Measurements from ENCODE around the gene OR14A2.

Gene OR14A2

DNA sequence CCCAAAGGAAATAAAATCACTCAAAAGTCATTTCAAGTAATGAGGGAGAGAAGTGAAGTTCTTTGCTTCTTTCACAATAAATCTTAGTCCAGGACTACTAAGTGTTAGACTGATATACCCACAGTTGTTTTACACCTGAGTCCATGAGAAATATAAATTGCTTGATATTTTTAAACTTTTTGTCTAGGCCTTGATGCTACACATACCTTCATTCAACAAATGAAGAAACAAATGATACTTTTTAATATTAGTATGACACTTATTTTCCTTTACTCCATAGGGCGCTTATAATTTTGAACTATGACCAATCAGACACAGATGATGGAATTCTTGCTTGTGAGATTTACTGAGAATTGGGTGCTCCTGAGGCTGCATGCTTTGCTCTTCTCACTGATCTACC is 9.6 kb downstream of the OR14A2 start, which contains the start of gene OR14K1:
Gene OR14K1, plus strand, starts transcription at position 301 of the 400 bp plus-strand sequence. Its CDS starts 0 bp downstream, at position 301.
- no peaks in the 10 kb centered on the region for H3K27me3 ChIP-seq (ENCODE audit: insufficient read depth, poor library complexity, severe bottlenecking)
- TF ChIP-seq GABPA (IDR thresholded peaks at IDR 0.05; ENCODE audit: low read depth) = no peak
- TF ChIP-seq SPI1 (IDR thresholded peaks at IDR 0.05; ENCODE audit: borderline replicate concordance, low read depth) = no peak
- no peak for TF ChIP-seq REST (IDR thresholded peaks at IDR 0.05; ENCODE audit: insufficient replicate concordance, low read depth)
- no peak for TF ChIP-seq CTCF (IDR thresholded peaks at IDR 0.05; ENCODE audit: insufficient read depth, low read length)
- no peak for TF ChIP-seq POLR2AphosphoS5 (IDR thresholded peaks at IDR 0.05; ENCODE audit: low read depth)

DNA sequence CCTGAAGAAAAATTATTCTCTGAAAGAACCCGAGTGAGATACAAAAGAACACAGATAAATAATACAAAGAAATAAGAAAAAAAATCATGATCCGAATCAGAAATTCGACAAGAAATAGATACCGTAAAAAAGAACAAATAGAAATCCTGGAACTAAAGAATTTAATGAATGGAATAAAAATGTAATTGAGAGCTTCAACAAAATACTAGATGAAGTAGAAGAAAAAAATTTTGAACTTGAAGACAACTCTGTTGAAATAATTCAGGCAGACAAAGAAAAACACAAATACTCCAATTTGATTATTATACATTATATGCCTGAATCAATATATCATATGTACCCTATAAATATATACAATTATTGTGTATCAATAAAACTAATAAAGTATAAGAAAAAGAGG is 26.7 kb downstream of the OR14A2 start:
- H3K4me3 ChIP-seq (replicated peaks; ENCODE audit: insufficient read depth, low read length) = no peak overlapping the region
- DNase-seq (ENCODE audit: low read depth in 1 of 2, low spot score in 1 of 2) = no peak

More for the DNA sequence above, 9.6 kb downstream of the OR14A2 start, which contains the start of gene OR14K1:
- Histone ChIP-seq H3K27ac (replicated peaks) (no peak within 1 kb of the TSS), H3K4me3 (replicated peaks; ENCODE audit: insufficient read depth, low read length) (no peak within 1 kb of the TSS)
- DNase-seq (ENCODE audit: low read depth in 1 of 2, low spot score in 1 of 2) = no peak

More for the DNA sequence above, 26.7 kb downstream of the OR14A2 start:
- no peak overlapping the region for H3K27ac ChIP-seq (replicated peaks)
- no peak for TF ChIP-seq CTCF (IDR thresholded peaks at IDR 0.05; ENCODE audit: insufficient read depth, low read length)
- no peak for TF ChIP-seq REST (IDR thresholded peaks at IDR 0.05; ENCODE audit: insufficient replicate concordance, low read depth)
- TF ChIP-seq GABPA (IDR thresholded peaks at IDR 0.05; ENCODE audit: low read depth) = no peak
- TF ChIP-seq SPI1 (IDR thresholded peaks at IDR 0.05; ENCODE audit: borderline replicate concordance, low read depth) = no peak
- TF ChIP-seq POLR2AphosphoS5 (IDR thresholded peaks at IDR 0.05; ENCODE audit: low read depth) = no peak
- no peaks in the 10 kb centered on the region for H3K27me3 ChIP-seq (ENCODE audit: insufficient read depth, poor library complexity, severe bottlenecking)

Data from HL-60 (cell line).